GM19351 (cell line): ENCODE results near the gene CERKL.

ENCODE experiments used
- ATAC-seq: cut with Tn5 transposase; IDR thresholded peaks from one replicate; pipeline ENCODE4 v1.9.1; 2021; ENCODE audit warnings: mild to moderate bottlenecking, moderate library complexity; ENCODE audit not compliant: unreplicated experiment

Gene CERKL

DNA sequence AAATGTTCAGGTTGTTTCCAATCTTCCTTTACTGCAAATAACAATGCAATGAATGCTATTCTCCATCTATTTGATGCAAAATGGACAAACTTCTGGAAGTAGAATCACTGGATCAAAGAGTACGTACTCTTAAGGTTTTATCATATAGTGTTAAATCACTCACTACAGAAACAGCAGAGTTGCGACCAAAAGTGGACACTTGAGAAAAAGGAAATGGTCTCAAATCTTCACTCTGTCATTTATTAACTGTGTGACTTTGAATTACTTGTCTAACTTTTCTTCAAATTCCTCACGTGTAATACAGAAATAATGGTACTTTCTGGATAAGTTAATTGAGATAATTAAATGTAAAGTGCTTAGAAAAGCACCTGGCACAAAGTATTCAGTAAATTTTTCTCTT, 78.1 kb downstream of the CERKL start:
- ATAC-seq: no peak

DNA sequence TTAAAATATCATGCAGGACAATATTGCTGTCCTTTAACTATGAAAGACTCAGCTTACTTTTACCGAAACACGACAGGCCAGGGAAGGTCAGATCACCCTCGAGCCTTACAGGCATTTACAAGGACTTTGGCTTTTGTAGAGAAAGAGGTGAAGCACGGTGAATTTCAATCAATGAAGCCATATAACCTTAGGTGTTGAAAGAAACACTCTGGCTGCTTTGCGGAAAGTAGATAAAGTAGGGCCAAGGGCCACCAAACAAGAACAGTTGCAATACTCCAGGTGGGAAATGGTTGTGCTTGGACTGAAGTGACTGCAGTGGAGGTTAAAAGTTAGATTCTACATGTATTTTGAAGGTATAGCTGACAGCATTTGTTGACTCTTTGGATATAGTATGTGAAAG, 80.5 kb downstream of the CERKL start:
- ATAC-seq: no peak

GRCh38 chr2:181575650-181576025, 81.3 kb downstream of the CERKL start:
- ATAC-seq: no peak

GRCh38 chr2:181575024-181575649, 81.8 kb downstream of the CERKL start:
- ATAC-seq: no peak

DNA sequence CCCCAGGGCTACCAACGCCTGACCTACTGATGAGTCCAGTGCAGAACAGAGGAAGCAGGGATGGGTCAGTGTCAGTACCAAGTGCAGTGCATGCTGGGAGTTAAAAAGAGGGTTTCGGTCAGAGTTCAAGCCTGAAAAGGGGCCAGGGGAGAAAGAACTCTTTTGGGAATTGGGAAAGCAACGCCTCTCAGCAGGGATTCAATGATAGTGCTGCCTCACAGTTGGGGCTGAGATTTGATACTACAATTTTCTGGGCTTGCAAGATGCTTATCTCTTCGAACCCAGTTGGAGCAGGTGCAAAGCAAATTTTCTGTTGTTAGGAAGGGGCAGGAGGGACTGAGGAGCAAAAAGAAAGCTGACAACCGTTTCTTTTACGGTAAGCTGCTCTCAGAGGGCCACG, 82.6 kb downstream of the CERKL start:
- no peak for ATAC-seq

DNA sequence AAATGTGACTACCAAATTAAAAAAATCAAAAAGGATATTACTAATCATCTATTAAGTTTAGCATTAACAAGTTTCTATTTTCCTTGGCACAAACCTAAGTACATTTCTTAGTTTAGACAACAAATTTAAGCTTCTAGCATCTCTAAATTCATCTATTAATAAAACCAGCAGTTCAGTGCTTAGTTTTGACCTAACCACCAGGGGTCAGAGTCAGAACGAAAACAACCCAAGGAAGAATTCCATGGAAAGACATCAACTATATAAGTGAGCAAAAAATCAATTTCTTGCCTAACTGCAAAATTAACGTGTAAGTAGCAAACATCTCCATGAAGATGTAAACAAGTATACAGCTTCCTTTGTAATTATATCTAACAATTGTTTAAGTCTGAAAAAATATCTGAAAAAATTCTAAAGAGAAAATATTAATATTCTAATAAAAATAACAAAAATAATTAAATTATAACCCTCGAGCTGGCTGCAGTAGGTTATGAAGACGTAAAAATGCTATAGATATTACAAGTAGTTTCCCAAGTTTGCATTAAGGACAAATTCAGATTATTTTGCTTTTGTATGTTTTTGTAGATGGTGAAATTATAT, 83.7 kb downstream of the CERKL start:
- ATAC-seq: no peak

DNA sequence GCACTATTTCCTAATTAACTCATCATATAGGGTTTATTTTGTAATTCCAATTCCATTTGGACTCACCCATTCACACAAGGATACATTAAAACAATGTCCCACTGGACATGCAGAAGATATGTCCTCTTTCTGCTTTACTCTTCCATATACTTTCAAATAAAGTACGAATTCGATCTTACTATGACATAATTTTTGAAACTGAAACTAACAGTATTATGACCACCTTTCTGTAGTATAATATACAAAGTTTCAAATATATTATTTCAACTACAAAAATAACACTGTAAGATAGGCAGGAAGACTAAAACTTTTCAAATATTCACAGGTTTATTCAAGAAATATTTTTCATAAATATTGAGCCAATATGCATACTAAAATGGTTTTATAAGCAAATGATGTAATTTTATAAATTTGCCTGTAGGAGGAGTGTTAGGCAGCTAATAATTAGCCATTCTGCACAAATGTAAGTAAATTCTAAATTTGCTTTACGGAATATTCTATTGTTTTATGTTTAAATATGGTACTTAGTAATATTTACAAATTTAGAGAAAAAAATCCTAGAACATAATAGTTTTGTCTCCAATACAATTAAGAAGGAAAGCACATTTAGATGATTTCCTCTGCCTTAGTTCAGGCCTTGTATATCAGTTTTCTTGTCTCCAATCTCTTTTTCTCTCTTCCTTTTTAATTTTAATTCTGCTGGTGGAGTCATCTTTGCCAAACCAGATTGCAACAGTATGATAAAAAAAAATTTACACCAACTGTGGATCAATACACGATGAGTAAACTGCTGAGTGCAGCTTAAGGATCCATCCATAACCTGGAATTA, 85.9 kb downstream of the CERKL start:
- ATAC-seq: peak; percentile 52

DNA sequence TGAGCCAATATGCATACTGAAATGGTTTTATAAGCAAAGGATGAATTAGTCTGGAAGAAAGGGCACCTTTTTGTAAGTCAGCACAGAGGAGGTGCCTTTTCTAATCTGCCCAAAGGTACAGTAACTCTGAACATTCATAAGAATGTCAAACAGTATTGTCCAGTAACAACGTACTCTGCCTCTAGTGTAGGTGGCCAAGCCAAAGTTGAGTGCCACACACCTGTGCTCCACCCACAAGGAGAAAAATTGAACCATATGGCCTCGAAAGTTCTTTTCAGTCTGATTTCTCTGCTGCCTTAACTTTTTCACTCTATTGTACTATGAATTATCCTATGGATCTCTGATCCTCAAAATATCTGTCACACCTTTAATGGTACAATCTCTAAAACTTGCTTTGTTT, 86.8 kb downstream of the CERKL start:
- ATAC-seq: no peak

GRCh38 chr2:181566334-181567032, 90.4 kb downstream of the CERKL start:
- no peak for ATAC-seq

GRCh38 chr2:181563101-181563692, 93.7 kb downstream of the CERKL start:
- peak; percentile 69 for ATAC-seq

- no peak for ATAC-seq
Measured at GRCh38 chr2:181558371-181558770, 98.5 kb downstream of the CERKL start.

GRCh38 chr2:181554061-181554830, 102.7 kb downstream of the CERKL start:
- ATAC-seq: no peak

DNA sequence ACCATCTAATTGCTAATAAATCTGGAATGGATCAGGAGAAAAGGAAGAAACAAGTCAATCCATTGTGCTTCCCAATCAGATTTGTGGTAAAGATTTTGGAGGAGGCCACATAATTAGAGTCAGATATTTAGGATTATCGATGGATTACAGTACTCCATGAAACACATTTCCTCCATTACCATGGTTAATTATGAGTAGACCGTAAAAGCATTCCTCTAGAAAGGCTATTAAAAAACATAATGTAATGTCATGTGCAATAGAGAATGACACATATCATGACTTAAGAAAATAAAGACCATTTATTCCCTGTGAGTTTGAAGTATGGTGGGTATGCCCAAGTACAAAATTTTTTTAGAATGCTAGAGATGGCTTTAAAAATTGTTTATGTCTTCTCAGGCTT, 103.7 kb downstream of the CERKL start:
- no peak for ATAC-seq

DNA sequence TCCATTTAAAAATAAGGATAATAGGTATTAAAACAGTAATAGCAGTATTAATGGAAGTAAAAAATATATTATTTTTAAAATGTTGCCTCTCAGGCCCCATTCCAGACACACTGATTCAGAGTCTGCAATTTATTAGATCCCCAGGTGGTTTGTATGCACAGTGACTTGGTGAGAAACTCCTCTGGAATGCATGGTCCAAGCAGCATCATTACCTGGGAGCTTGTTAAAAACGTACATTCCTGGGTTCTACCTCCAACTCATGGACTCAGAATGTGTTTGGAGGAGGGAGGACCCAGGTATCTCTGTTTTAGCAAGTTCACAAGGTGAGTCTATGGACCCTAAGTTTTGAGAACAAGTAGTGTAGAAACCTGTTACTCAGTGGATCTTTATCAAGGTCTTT, 104.1 kb downstream of the CERKL start:
- no peak for ATAC-seq

DNA sequence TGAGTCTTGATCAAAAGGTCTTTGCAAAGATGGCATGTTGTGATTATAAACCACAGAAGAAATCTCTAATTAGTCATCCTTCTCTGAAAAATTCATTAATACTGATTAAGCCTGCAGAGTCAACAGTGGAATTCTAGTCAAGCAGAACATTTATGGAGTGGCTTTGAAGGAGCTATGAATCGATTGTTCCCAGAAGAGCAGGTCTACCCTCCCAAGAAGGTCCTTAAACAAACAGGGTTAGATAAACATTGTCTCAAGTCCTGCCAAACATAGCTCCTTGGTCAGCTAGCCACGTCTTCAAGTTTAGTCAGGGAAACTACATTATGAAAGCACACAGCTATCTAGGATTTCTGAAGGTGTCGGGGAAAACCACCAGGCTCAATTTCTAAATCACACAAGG, 110.8 kb downstream of the CERKL start:
- no peak for ATAC-seq

GRCh38 chr2:181542170-181542569, 114.7 kb downstream of the CERKL start:
- no peak for ATAC-seq

- ATAC-seq: no peak
Measured at GRCh38 chr2:181540421-181540820, 116.5 kb downstream of the CERKL start.

GRCh38 chr2:181536730-181537129, 120.2 kb downstream of the CERKL start:
- ATAC-seq: no peak

GRCh38 chr2:181528441-181528840, 128.5 kb downstream of the CERKL start:
- no peak for ATAC-seq

DNA sequence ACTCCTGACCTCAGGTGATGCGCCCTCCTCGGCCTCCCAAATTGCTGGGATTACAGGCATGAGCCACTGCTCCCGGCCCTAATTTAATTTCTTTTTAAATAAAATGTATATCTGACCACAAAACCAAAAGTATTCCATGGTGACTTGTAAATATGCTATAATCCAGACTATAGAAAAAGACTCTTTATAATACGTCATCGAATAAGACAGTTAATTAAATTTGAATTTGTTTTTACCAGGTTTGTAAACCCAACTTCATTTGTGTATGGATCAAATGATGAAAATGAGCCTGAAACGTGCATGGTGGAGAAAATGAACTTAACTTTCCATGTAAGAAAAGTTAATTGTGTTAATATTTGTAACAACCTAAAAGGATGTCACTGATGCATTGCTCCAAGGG, 129.8 kb downstream of the CERKL start:
- no peak for ATAC-seq
